ENCODE measurements around the gene FAM162A.

- TF ChIP-seq POLR2A (IDR thresholded peaks at IDR 0.05; ENCODE audit: low read depth, low read length) (no peak), POLR2AphosphoS5 (IDR thresholded peaks at IDR 0.05; ENCODE audit: low read depth, low read length) (no peak), TAF1 (IDR thresholded peaks at IDR 0.05; ENCODE audit: borderline replicate concordance, low read depth, low read length) (no peak)
Observed at GRCh38 chr3:122430371-122430770, 46.4 kb downstream of the FAM162A start.

All from GM12892 (cell line).